HepG2 (cell line): ENCODE data around the gene MRPL43. TPM values are rescaled to one million over a fixed set of nuclear protein-coding genes. Genes with fewer than 3 reads are reported as not detected.
A peak's percentile ranks its signal among the peaks of the same experiment; 100 is the strongest.

Experiments
- ARNT2 ChIP-seq: sonication (generic); formaldehyde crosslinking; IDR thresholded peaks from 2 replicates; pipeline ENCODE4 v1.8.0; 2022; ENCODE audit warnings: mild to moderate bottlenecking, low read depth, missing genetic modification reagents, moderate library complexity
- BCL6 ChIP-seq: IDR thresholded peaks from 2 replicates; pipeline ENCODE4 v1.6.1; 2016; ENCODE audit warnings: missing genetic modification reagents, missing compliant biosample characterization
- HNRNPL ChIP-seq: fragments of 200-400 bp; formaldehyde crosslinking; IDR thresholded peaks from 2 replicates; pipeline ENCODE4 v1.6.1; 2017; ENCODE audit warnings: mild to moderate bottlenecking, low read depth, low read length
- KLF11 ChIP-seq: IDR thresholded peaks from 2 replicates; pipeline ENCODE4 v1.6.1; 2016; ENCODE audit warnings: missing compliant biosample characterization
- KLF6 ChIP-seq: IDR thresholded peaks from 2 replicates; pipeline ENCODE4 v1.8.0; 2016; ENCODE audit warnings: missing biosample characterization, missing genetic modification reagents
- NFYB ChIP-seq: sonication (generic); formaldehyde crosslinking; IDR thresholded peaks from 2 replicates; pipeline ENCODE4 v1.4.0; 2020; ENCODE audit warnings: missing genetic modification reagents
- NONO ChIP-seq, 2 experiments: fragments of 450-650 bp in 1 of 2; sonication (generic) in 1 of 2; formaldehyde crosslinking in 1 of 2; IDR thresholded peaks in 1 of 2; conservative IDR thresholded peaks in 1 of 2; 2 replicates each; pipeline versions ENCODE4 v1.6.1 to v1.8.0; 2017 to 2022; ENCODE audit warnings: mild to moderate bottlenecking in 1 of 2, missing genetic modification reagents in 1 of 2, moderate library complexity in 1 of 2
- PAX8 ChIP-seq: sonication (generic); formaldehyde crosslinking; IDR thresholded peaks from 2 replicates; pipeline ENCODE4 v1.8.0; 2022; ENCODE audit warnings: mild to moderate bottlenecking, missing genetic modification reagents, borderline replicate concordance
- POLR2A ChIP-seq, 2 experiments: IDR thresholded peaks; 2 replicates each; pipeline ENCODE4 v1.6.1; 2011; ENCODE audit warnings: low read depth in 2 of 2, low read length in 2 of 2, mild to moderate bottlenecking in 1 of 2, moderate library complexity in 1 of 2; ENCODE audit not compliant: insufficient read depth in 1 of 2
- SP1 ChIP-seq, 2 experiments: fragments of 450-650 bp in 1 of 2; sonication (generic) in 1 of 2; formaldehyde crosslinking in 1 of 2; IDR thresholded peaks; 2 replicates each; pipeline versions ENCODE4 v1.4.0 to v1.6.1; 2016 to 2020; ENCODE audit warnings: missing genetic modification reagents in 1 of 2
- THAP11 ChIP-seq: IDR thresholded peaks from 2 replicates; pipeline ENCODE4 v1.6.1; 2016; ENCODE audit warnings: missing biosample characterization, missing genetic modification reagents
- THYN1 ChIP-seq: sonication (generic); formaldehyde crosslinking; IDR thresholded peaks from 2 replicates; pipeline ENCODE4 v1.8.1; 2023; ENCODE audit warnings: low read depth, mild to moderate bottlenecking, moderate library complexity, missing genetic modification reagents, borderline replicate concordance
- ZNF260 ChIP-seq: sonication (generic); formaldehyde crosslinking; IDR thresholded peaks from 2 replicates; pipeline ENCODE4 v1.4.0; 2020; ENCODE audit warnings: missing genetic modification reagents, low read depth, mild to moderate bottlenecking, borderline replicate concordance
- ZNF460 ChIP-seq: sonication (generic); formaldehyde crosslinking; IDR thresholded peaks from 2 replicates; pipeline ENCODE4 v1.5.1; 2020; ENCODE audit warnings: missing genetic modification reagents, mild to moderate bottlenecking, borderline replicate concordance
- ZNF564 ChIP-seq: sonication (generic); formaldehyde crosslinking; IDR thresholded peaks from 2 replicates; pipeline ENCODE4 v1.8.1; 2023; ENCODE audit warnings: mild to moderate bottlenecking, missing genetic modification reagents
- ZNF652 ChIP-seq: IDR thresholded peaks from 2 replicates; pipeline ENCODE4 v1.6.1; 2016; ENCODE audit warnings: low read depth, borderline replicate concordance
- polyA plus RNA-seq, 8 experiments: library from polyadenylated mRNA; depleted of rRNA in 3 of 8; stranded (reverse) in 7 of 8; unstranded in 1 of 8; fragments of >200 nt; fragmentation: Illumina TruSeq in 4 of 8; extraction: Trizol in 4 of 8; gene quantifications; 2 replicates each; pipeline versions ENCODE4 v1.2.1 to v1.2.3, GENCODE V29; 2011 to 2016; ENCODE audit warnings: low read depth in 4 of 8, missing spikeins in 1 of 8, mixed read lengths in 1 of 8; ENCODE audit not compliant: insufficient read depth in 1 of 8
- total RNA-seq, 5 experiments: library from RNA; depleted of rRNA; stranded (reverse); fragments of >200 nt; fragmentation: Illumina TruSeq; extraction: Trizol; gene quantifications; 2 replicates each; pipeline ENCODE4 v1.2.3, GENCODE V29; 2016; ENCODE audit warnings: low read depth in 1 of 5
- TF ChIP-seq, protein P1 (sequence below): IDR thresholded peaks from 2 replicates; pipeline ENCODE4 v1.6.1; 2016; ENCODE audit warnings: missing compliant biosample characterization, missing genetic modification reagents, borderline replicate concordance
- TF ChIP-seq, protein P2 (sequence below): fragments of 450-650 bp; IDR thresholded peaks from 2 replicates; pipeline ENCODE4 v1.6.1; 2017
- TF ChIP-seq, protein P3 (sequence below): sonication (generic); formaldehyde crosslinking; IDR thresholded peaks from 2 replicates; pipeline ENCODE4 v1.8.1; 2023; ENCODE audit warnings: mild to moderate bottlenecking, moderate library complexity, missing genetic modification reagents

The MRPL43 gene
- total and polyA plus RNA-seq, 2 of the 13 experiments (the other 11 are each of a cell fraction or from before 2014, with no cell fraction given), result 71.0 to 73.7 TPM

DNA sequence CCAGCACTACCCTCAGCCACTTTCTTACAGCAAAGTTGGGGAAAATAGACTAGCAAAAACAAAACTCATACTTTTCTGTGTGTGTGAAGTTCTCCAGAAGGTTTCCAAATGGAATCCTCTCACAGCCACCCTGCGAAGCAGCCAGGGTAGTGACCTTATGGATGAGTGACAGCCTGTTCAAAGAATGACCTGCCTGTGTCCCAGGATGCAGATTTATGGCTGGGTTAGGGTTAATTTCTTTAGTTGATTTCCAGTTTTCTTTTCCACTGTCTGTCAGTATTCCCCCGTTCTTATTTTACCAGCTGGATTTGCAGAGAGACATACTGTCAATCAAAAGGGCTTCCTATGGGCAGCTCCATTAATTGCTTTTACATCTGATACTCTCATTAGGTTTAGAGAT is 20.4 kb downstream of the MRPL43 start (continued):
- TF ChIP-seq, protein P1, sequence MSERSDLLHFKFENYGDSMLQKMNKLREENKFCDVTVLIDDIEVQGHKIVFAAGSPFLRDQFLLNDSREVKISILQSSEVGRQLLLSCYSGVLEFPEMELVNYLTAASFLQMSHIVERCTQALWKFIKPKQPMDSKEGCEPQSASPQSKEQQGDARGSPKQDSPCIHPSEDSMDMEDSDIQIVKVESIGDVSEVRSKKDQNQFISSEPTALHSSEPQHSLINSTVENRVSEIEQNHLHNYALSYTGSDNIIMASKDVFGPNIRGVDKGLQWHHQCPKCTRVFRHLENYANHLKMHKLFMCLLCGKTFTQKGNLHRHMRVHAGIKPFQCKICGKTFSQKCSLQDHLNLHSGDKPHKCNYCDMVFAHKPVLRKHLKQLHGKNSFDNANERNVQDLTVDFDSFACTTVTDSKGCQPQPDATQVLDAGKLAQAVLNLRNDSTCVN (CRISPR knock-in tag), result no peak
- no peak for TF ChIP-seq ZNF260 (CRISPR knock-in tag)
- 0 out of 4 replicates have a peak, but pooled peaks of 1 of the 2 experiments have one; percentile 17 for TF ChIP-seq POLR2A (IDR thresholded peaks at IDR 0.05; ENCODE audit: insufficient read depth in 1 of 2, low read depth in 2 of 2, low read length in 2 of 2)
- TF ChIP-seq THAP11 (CRISPR knock-in tag), result no peak
- no peak for TF ChIP-seq ZNF460
- TF ChIP-seq, protein P2, sequence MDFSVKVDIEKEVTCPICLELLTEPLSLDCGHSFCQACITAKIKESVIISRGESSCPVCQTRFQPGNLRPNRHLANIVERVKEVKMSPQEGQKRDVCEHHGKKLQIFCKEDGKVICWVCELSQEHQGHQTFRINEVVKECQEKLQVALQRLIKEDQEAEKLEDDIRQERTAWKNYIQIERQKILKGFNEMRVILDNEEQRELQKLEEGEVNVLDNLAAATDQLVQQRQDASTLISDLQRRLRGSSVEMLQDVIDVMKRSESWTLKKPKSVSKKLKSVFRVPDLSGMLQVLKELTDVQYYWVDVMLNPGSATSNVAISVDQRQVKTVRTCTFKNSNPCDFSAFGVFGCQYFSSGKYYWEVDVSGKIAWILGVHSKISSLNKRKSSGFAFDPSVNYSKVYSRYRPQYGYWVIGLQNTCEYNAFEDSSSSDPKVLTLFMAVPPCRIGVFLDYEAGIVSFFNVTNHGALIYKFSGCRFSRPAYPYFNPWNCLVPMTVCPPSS, result no peak
- no peak for TF ChIP-seq HNRNPL
- no peak for TF ChIP-seq THYN1 (CRISPR knock-in tag)
- TF ChIP-seq, protein P3, sequence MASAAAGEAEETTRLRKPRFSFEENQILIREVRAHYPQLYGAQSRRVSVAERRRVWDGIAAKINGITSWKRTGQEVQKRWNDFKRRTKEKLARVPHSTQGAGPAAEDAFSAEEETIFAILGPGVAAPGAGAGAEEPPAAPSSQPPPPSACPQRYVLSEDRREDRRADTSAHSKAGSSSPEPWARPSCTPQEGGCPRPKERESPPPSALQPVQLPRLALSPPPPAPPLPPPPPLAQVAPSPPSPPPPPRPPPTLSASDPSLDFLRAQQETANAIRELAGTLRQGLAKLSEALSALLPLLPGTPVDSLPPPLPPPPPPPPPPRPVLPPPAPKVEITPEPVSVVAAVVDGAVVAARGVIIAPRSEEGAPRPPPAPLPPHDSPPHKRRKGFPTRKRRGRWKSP (CRISPR knock-in tag), result no peak
- TF ChIP-seq KLF11, result no peak
- no peak for TF ChIP-seq ARNT2
- no peak for TF ChIP-seq SP1 (IDR thresholded peaks at IDR 0.05)
- no peak for TF ChIP-seq SP1 (CRISPR knock-in tag; IDR thresholded peaks at IDR 0.05)
- TF ChIP-seq NONO (IDR thresholded peaks at IDR 0.05), result no peak
- 0 out of 2 replicates have a peak, but pooled peaks have one; percentile 17 for TF ChIP-seq NONO (CRISPR knock-in tag; conservative IDR thresholded peaks at IDR 0.05)
- no peak for TF ChIP-seq NFYB (CRISPR knock-in tag)
- 0 out of 2 replicates have a peak, but pooled peaks have one; percentile 20 for TF ChIP-seq ZNF652 (CRISPR knock-in tag)
- TF ChIP-seq PAX8 (CRISPR knock-in tag), result no peak
- TF ChIP-seq BCL6 (CRISPR knock-in tag), result no peak
- TF ChIP-seq KLF6 (CRISPR knock-in tag), result no peak
- no peak for TF ChIP-seq ZNF564 (CRISPR knock-in tag)
